Astrocyte of the hippocampus (primary cell): Measurements from ENCODE around the gene CSNK1D.

Experiments
- DNase-seq: peaks from one replicate; pipeline ENCODE4 v3.0.0; 2011; ENCODE audit warnings: low read depth, low spot score

Gene CSNK1D

GRCh38 chr17:82310877-82311276 is 37.4 kb upstream of the CSNK1D start:
- no peak for DNase-seq

- DNase-seq = no peak
These were observed 36.4 kb upstream of the CSNK1D start for GRCh38 chr17:82309656-82310570.

- DNase-seq = no peak
These were observed 32.3 kb upstream of the CSNK1D start for GRCh38 chr17:82305727-82306300.

- no peak for DNase-seq
These were observed 31.6 kb upstream of the CSNK1D start for GRCh38 chr17:82304826-82305726.

GRCh38 chr17:82303944-82304808 is 30.7 kb upstream of the CSNK1D start:
- no peak for DNase-seq

- no peak for DNase-seq
These were observed 29.8 kb upstream of the CSNK1D start for GRCh38 chr17:82302991-82303943.

GRCh38 chr17:82302568-82302963 is 29.1 kb upstream of the CSNK1D start:
- DNase-seq = no peak

- no peak for DNase-seq
These were observed 28.5 kb upstream of the CSNK1D start for GRCh38 chr17:82301916-82302567.

GRCh38 chr17:82301300-82301915 is 27.9 kb upstream of the CSNK1D start:
- DNase-seq = no peak

- DNase-seq = peak; percentile 84
These were observed 27.3 kb upstream of the CSNK1D start for GRCh38 chr17:82300707-82301270.

- DNase-seq = no peak
These were observed 26.7 kb upstream of the CSNK1D start for GRCh38 chr17:82300228-82300627.

GRCh38 chr17:82299452-82299851 is 26.0 kb upstream of the CSNK1D start:
- no peak for DNase-seq

GRCh38 chr17:82298538-82299421 is 25.3 kb upstream of the CSNK1D start:
- no peak for DNase-seq

GRCh38 chr17:82297714-82298537 is 24.4 kb upstream of the CSNK1D start:
- peak; percentile 96 for DNase-seq

GRCh38 chr17:82297280-82297713 is 23.8 kb upstream of the CSNK1D start:
- DNase-seq = peak; percentile 92

GRCh38 chr17:82296511-82297279 is 23.2 kb upstream of the CSNK1D start:
- DNase-seq = no peak
